Stimulated activated CD8-positive, alpha-beta memory T cell treated with anti-CD3 and anti-CD28 coated beads, Interleukin-7, amount 100 ng/mL, for 24 hours (primary cell): ENCODE data around the gene BABAM1.
"Not testable (repeated sequence)": the region's sequence is repeated elsewhere in the genome, so short reads cannot be mapped to it uniquely, and the experiment has no call there.

Experiments
- DNase-seq: peaks from one replicate; pipeline ENCODE4 v3.0.0-alpha.2; 2020; ENCODE audit warnings: low read depth

Gene BABAM1

DNA sequence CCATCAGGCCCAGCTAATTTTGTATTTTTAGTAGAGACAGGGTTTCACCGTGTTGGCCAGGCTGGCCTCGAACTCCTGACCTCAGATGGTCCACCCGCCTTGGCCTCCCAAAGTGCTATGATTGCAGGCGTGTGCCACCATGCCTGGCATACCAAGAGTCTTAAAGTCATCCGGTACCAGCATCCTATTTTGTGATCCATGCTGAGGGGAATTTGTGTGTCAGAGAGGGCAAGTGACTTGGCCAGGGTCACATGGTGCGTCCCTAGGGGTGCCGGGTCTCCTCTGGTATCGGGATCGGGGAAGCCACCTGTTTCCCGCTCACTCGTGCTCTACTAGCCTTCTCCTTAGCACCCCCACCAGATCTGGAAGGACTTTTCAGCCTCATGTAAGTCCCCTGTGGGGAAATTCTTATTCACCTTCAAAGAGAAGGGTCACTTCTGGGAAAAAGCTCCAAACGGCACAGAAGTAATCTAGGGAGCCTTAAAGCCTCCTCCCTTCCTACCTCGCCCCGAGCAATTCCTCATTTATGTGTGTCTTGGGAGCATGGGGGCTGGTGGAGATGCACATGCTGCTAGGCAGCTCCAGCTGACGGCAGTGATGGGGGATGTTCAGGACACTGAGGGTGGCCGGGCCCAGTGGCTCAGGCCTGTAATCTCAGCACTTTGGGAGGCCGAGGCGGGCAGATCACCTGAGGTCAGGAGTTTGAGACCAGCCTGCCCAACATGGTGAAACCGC is 8.4 kb downstream of the BABAM1 start:
- no peak for DNase-seq

DNA sequence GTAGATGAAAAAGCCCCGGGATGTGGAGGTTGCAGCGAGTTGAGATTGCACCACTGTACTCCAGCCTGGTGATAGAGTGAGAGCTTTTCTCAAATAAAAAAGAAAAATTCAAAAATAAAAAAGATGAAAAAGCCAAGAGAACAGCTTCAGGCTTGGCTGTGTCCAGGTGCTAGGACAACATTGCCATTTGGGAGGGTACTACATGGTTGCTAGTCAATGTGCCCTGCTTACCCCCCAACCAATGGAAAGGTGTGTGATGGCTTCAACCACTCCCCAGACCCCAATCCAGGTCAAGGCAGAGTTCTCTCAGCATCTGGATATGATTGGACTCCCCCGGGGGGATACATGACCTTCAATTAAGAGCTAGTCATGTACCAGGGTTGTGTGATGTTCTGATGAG is 12.2 kb downstream of the BABAM1 start:
- DNase-seq = no peak

DNA sequence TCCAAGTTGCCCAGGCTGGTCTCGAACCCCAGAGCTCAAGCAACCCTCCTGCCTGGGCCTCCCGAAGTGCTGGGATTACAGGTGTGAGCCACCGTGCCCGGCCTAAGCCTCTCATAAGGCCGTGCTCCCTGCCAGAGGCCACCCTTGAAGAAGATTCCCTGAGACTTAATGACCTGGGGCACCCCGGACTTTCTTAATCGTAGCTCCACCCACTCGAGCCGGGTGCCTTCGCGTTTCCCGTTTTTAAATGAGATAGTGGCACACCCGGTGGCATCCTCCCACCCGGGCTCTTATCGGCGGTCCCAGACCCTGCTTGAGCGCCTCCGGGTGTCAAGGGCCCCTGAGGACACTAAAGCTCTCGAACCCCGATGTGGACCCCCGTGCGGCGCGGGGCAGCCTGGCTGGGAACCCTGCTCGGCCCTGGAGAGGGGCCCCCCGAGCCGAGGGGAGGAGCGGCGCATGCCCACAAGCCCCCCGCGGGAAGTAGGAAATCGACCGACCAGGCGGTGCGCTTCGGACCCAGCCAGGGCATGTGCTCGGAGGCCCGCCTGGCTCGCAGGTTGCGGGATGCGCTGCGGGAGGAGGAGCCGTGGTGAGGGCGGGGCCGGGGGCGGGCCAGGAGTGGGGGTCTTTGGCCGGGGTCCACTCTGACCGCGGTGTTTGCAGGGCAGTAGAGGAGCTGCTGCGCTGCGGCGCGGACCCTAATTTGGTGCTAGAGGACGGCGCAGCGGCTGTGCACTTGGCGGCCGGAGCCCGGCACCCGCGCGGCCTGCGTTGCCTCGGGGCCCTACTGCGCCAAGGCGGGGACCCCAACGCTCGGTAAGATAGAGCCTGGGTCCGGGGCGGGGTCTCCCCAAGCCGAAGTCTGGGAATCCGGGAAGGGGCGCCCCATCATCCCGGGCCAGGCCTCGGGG is 14.4 kb downstream of the BABAM1 start, which contains the start of gene ANKLE1:
TSS of gene ANKLE1 (plus strand) at position 511 of the 914 bp plus-strand sequence. CDS start at position 531, 20 bp downstream.
- DNase-seq = peak; percentile 31

DNA sequence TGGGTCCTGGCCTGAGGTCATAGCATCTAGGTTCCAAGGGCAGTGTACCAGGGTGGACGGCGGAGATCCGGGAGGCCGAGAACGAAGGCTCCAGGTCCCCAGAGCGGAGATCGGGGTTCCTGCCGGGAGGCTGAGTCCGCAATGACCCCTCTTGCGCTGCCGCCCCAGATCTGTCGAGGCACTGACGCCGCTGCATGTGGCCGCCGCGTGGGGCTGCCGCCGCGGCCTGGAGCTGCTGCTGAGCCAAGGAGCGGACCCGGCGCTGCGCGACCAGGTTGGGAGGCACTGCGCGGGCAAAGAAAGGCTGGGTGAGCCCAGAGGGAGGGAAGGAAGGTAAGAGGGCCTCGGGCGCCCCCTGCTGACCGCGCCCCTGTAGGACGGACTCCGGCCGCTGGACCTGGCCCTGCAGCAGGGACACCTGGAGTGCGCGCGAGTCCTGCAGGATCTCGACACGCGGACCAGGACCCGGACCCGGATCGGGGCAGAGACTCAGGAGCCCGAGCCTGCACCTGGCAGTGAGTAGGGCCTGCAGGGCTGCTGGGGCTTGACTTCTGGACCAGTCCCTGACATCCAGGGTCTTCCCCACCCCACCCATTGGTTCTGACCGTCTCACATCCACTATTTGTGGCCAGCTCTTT is 15.4 kb downstream of the BABAM1 start:
- DNase-seq = peak; percentile 59

DNA sequence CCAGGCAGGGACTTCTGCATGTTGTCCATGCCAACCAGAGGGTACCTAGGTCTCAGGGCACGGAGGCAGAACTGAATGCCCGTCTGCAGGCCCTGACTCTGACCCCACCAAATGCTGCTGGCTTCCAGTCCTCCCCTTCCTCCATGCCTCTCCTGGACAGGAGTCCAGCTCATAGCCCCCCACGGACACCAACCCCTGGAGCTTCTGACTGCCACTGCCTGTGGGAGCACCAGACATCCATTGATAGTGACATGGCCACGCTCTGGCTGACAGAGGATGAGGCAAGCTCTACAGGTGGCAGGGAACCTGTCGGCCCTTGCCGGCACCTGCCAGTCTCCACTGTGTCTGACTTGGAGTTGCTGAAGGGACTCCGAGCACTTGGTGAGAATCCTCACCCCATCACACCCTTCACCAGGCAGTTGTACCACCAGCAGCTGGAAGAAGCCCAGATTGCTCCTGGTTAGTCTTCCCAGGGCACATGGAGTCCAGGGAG is 16.3 kb downstream of the BABAM1 start:
- DNase-seq = no peak

DNA sequence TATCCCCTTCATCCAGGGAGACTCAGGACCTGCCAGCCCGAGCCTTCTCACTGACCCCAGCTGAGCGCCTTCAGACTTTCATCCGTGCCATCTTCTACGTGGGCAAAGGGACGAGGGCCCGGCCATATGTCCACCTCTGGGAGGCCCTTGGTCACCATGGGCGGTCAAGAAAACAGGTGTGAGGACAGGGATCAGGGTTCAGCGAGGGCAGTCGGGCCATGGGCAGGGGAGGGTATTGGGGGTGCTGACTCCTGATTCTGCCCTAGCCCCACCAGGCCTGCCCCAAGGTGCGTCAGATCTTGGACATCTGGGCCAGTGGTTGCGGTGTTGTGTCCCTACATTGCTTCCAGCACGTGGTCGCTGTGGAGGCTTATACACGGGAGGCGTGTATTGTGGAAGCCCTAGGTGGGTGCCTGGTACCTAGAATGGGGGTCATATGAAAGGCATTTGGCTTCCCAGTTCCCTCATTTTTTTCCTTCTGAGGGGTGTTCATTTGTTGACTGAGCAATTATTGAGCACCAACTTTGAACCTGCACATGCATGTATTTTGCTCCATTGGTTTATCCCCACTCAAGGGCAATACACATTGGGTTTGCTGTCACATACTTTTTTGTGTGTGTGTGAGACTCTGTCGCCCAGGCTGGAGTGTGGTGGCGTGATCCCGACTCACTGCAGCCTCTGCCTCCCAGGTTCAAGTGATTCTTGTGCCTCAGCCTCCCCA is 18.3 kb downstream of the BABAM1 start:
- no peak for DNase-seq

DNA sequence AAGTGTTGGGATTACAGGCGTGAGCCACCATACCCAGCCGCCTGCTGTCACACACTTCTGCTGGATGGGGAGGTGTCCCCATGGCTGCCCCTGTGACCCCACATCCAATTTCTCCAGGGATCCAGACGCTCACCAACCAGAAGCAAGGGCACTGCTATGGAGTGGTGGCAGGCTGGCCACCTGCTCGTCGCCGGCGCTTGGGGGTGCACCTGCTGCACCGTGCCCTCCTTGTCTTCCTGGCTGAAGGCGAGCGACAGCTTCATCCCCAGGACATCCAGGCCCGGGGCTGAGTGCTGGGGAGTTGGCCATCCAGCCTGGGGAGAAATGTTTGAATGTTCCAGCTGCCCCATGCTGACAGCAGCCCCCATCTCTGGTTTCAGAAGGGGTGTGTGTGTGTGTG is 19.0 kb downstream of the BABAM1 start:
- no peak for DNase-seq

DNA sequence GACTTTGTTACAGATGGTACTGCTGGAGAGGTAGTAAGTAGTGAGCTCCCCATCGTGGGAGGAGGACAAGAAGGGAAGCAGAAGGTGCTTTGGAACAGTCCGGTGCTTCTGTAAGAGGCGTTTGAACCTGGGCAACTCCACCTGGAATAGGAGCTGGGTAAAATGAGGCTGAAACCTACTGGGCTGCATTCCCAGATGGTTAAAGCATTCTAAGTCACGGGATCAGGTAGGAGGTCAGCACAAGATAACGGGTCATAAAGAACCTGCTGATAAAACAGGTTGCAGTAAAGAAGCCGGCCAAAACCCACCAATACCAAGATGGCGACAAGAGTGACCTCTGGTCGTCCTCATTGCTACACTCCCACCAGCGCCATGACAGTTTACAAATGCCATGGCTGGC is 19.5 kb downstream of the BABAM1 start:
- no peak for DNase-seq

DNA sequence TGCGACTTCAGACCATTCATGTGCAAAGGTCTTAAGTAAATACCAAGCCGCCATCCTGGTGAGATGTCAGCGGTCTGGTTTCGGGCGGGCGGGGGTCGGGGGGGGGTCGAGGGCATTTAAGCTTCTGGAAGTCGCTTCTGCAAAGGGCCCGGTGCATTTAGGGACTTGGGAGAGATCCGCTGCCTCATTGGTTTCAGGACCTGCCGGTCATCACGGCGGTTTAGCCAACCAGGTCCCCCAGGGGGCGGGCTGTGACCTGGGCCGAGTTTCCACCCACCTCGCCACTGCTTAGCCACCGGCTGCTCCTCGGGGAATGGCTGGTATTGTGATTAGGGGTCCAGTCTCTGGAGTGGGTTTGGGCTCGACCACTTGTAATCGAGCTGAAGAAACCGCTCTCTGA is 22.2 kb downstream of the BABAM1 start:
- peak; percentile 43 for DNase-seq

DNA sequence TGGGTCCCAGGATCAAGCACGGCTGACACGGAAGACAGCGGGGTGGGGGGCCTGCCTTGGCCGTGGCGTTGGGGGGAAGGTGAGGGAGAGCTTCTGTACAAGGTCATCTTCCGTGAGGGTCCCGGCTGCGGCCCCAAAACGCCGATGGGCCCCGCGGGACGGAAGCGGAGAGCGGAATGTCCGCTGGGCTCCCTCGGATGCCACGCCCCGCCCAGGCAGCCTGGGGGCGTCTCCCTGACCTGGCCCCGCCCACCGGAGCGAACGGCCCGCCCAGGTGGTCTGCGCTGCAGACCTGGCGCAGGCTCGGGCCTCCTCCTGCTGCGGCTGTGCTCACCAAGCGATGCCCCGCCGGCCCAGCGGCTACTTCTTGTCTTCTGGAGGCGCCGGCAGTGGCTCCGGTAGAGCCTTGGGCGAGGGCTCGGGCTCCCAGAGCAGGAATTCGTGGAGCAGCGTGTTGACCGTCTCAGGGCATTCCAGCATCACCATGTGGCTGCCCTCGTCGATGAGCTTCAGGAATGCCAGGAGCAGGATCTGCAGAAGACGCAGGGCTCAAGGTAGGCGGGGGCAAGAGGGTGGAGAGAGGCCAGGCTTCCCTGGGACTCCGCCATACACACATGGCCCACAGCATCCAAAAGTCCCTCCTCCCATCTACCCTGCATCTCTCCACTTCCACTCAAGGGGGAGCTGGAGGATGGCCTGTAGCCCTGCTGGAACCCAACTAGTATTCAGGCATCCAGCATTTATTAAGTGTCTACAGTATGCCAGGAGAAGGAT is 25.2 kb downstream of the BABAM1 start:
- DNase-seq = peak; percentile 67

DNA sequence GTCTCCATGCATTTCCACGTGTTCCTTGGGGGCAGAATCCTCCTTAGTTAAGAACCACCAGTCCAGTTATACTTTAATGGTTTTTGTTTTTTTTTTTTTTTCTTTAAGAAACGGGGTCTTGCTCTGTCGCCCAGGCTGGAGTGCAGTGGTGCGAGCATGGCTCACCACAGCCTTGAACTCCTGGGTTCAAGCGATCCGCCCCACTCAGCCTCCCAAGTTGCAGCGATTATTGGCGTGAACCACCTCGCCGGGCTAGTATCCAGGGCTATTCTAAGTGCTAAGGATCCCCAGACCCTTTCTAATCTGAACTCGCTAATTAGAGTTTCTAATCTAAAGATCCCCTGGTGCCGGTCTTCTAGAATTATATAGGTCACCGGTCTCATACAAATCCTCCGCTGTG is 26.4 kb downstream of the BABAM1 start:
- DNase-seq = no peak

DNA sequence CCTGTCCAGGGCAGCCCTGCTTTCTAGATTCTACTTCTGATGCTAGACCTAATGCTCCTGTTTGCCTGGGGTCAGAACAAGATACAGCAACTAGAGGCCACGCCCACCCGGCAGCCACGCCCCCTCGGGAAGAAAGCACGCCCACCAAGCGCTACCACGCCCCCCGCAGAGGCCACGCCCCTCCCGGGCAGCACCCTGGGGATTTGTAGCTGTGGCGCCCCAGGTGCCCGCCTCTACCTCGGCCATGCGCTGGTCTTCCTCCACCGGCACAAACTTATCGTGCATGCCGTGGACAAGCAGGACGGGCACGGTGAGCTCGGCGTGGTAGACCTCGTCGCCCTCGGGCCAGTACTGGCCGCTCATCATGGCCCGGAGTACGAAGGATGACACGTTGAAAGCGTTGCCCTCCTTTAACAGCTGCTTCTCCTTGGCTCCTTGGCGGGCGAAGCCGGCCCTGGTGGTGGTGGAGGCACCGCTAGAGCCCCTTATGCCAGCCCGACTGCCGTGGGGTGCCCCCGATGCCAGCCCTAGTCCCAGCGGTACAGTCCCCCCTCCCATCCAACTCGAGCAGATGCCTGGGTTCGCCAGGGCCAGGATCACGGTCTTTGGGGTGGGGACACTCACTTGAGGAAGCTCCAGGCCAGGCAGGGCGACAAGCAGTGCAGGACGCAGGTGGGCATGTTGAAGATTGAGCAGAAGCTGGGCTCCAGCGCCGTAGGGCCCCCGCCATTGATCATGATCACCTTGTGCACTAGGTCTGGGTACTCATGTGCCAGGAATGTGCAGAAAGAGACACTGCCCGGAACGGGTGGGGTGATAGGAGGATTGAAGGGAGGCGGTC is 27.0 kb downstream of the BABAM1 start:
- peak; percentile 55 for DNase-seq

DNA sequence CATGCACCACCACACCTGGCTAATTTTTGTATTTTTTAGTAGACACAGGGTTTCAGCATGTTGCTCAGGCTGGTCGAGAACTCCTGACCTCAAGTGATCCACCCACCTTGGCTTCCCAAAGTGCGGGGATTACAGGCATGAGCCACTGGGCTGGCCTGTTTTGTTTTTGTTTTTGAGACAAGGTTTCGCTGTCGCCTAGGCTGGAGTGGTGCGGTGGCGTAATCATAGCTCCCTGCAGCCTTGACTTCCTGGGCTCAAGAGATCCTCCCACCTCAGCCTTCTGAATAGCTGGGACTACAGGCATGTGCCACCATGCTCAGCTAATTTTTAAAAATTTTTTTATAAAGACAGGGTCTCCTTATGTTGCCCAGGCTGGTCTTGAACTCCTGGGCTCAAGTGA is 28.3 kb downstream of the BABAM1 start:
- not testable (repeated sequence) for DNase-seq

DNA sequence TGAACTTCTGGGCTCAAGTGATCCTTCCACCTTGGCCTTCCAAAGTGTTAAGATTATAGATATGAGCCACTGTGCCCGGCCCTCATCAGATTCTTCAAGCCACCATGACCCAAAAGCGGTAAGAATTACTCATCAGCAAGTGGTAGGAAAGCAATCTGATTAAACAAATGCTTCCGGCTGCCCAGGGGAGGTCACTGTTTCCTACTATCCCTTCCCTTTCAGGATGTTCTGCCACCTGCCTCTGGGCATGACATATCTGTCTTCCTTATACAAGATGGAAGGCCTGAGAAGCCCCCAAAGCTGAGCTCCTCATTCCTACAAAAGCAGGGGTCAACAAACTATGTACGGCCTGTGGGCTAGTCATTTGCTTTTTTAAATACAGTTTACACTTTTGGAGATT is 29.0 kb downstream of the BABAM1 start:
- no peak for DNase-seq

DNA sequence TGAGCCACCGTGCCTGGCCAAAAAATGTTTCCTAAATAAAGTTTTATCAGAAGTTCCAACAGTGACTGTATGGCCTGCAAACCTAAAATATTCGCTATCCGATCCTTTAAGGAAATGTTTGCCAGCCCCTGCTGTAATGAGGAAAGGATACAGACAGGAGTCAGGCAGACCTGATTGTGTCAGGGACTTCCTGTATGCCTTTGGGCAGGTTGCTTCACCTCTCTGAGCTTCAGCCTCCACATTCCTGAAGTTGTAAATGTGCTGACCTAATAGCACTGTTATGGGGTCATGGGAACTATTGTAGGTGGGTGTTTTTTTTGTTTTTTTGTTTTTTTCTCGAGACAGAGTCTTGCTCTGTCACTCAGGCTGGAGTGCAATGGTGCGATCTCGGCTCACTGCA is 29.7 kb downstream of the BABAM1 start:
- DNase-seq = no peak

DNA sequence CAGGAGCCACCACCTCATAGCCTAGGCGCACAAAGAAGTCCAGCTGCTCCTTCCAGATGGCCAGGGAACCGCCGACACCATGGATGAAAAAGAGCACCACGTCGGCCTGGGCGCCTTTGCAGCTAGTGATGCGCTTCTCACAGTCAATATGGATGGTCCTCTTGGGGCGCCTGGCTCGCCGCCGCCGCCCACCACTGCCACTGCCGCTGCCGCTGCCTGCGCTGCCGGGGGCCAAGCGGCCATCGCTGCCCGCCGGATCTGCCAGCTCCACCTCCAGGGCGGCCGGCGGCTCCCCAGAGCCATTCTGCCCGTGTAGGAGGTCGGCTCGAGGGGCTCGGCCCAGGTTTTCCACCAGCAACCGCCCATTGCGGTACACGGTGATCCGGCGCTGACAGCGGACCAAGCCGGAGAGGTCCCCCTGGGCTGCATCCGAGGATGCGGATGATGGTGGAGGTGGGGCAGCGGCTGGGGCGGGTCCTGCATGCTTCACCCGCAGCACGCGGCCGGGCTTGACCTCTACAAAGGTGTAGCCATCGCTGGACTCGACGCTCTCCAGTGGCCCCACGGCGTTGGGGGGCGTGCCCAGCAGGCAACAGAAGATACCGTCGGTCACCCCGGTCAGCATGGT is 33.9 kb downstream of the BABAM1 start:
- no peak for DNase-seq

DNA sequence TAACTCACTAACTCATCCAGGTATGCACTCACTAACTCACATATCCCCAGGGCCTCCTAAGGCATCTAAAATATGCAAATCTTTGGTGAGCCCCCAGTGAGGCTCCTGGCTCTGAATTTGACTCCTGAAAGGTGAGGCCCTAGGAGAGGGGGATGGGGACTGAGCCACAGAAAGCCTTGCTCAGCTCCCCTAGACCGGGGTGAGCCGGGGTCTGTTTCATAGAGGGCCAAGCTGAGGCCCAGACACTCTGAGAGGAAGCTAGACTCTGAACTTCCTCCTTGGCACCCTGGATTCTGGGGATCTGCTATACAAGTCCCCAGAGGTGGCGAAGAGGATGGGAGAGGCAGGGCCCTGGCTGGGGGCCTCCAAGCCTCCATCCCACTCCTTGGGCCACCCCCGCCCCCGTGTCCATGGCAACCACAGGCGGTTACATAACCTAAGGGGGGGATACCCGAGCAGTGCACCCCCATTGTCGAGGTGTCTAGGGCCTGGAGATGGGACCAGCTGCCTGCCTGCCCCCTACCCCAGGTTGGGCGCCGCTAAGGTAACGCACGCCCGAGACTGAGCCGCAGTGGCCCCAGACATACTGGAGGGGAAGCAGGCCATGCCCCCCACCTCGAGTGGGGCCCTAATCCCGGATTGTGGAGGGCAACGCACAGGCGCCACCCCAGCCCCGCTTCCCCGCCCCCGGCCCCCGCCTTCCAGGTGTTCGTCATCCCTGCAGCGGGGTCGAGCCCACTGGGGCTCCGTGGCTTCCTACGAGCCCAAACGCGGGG is 35.3 kb downstream of the BABAM1 start:
- DNase-seq = no peak

DNA sequence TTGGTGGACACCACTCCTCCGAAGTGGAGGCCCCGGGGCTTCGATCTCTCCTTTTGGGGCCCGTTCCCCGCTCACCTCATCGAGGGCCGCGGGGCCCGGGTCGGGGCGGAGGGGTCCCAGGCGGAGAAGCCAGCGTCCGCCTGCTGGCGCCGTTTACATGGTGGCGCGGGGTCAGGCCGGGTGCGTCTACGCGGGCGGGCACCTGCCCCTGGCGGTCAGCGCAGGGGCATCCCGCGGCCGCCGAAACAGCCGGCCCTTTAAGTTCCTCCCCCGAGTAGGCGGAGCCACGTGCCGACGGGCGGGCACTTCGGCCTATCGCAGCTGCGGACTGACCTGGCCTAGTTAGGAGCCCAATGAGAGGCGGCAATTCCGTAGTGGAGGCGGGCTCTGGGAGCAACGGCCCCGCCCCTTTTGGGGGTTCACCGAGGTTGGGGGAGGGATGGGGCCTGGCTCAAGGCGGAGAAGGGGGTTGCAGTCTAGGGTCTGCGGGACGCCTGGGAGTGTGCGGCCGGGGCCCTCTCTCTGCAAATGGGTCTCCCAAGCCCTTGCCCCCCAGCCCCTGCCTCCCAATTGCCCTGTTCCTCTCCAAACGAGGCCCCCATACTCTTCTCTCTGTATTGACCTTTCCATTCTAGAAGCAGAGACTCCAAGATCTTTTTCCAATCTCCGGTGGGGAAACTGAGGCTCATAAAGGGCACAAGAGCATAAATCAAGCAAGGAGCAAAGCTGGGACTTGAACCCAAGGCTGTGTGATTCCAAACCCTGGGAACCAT is 36.1 kb downstream of the BABAM1 start, which contains the start of gene ABHD8:
TSS of gene ABHD8 (minus strand) at position 259 of the 773 bp plus-strand sequence. CDS start 1,809 bp downstream, outside the sequence.
- peak; percentile 88 for DNase-seq
